Measurements from ENCODE around the gene BCL2L15. TPM values are rescaled to one million over a fixed set of nuclear protein-coding genes. Genes with fewer than 3 reads are reported as not detected.

Gene BCL2L15
- total RNA-seq (2021; ENCODE audit: unreplicated experiment) (0.10 TPM), Bru-seq, nascent RNA (percentile 32 among the genes with signal in this experiment), BruChase-seq, experiment 1, labeled RNA remaining after a 2-hour chase (percentile 42 among the genes with signal in this experiment), BruChase-seq, experiment 2, labeled RNA remaining after a 6-hour chase (percentile 33 among the genes with signal in this experiment)
- not detected for polyA plus RNA-seq (2012; ENCODE audit: insufficient read length)
- long read RNA-seq, result 0 reads

- no TSS peak for BruUV-seq (replicated peaks)
- H3K4me1 ChIP-seq (ENCODE audit: control insufficient read depth, insufficient read depth, low read length), result no peaks in the 10 kb centered on the region
- ChIA-PET POLR2A (no interaction called here), CTCF (no interaction called here)
- in situ Hi-C loops (cut with HindIII; ENCODE audit: low pct_unique_long_range_greater_than_20kb, low sequenced_read_pairs), result no loop called here
- TF ChIP-seq REST (IDR thresholded peaks at IDR 0.05; ENCODE audit: insufficient read depth in 1 of 2, low read depth in 2 of 2, low read length in 1 of 2), result no peak
- no peak for TF ChIP-seq TCF7L2 (IDR thresholded peaks at IDR 0.05; ENCODE audit: low read depth, low read length)
- no peak for TF ChIP-seq POLR2AphosphoS5 (IDR thresholded peaks at IDR 0.05; ENCODE audit: low read depth, low read length)
- no peak for TF ChIP-seq SIN3A (IDR thresholded peaks at IDR 0.05; ENCODE audit: borderline replicate concordance, insufficient read depth, low read depth, low read length)
- no peak for TF ChIP-seq CTCF (IDR thresholded peaks at IDR 0.05)
- intact Hi-C loops (cut with micrococcal nuclease; ENCODE audit: unreplicated experiment), result no loop called here
- no peaks in the 10 kb centered on the region for H3K9me3 ChIP-seq (ENCODE audit: control insufficient read depth, insufficient read depth, low read depth, low read length)
- ATAC-seq, result no peak
- DNase-seq (ENCODE audit: low read depth, low spot score), result no peak
- H3K4me3 ChIP-seq (ENCODE audit: low read depth in 2 of 2, low read length in 2 of 2), result no peak within 1 kb of the TSS
- H3K27me3 ChIP-seq (ENCODE audit: control insufficient read depth, insufficient read depth, low read length), result no peaks in the 10 kb centered on the region
- no peaks in the 10 kb centered on the region for H3K36me3 ChIP-seq (ENCODE audit: control insufficient read depth, insufficient read depth, low read length)
- H3K27ac ChIP-seq (ENCODE audit: low read length), result no peak within 1 kb of the TSS
Observed at GRCh38 chr1:113887402-113888175, at the start of gene BCL2L15. Gene BCL2L15, minus strand, starts transcription at chr1:113887581. Its CDS starts 206 bp downstream, at chr1:113887375.

- no peak for ATAC-seq
- no TSS peak for BruUV-seq (replicated peaks)
- in situ Hi-C loops (cut with HindIII; ENCODE audit: low pct_unique_long_range_greater_than_20kb, low sequenced_read_pairs), result no loop called here
Observed at GRCh38 chr1:113937146-113937545, 49.8 kb upstream of the BCL2L15 start.

More at GRCh38 chr1:113937146-113937545, 49.8 kb upstream of the BCL2L15 start:
- no peaks in the 10 kb centered on the region for H3K36me3 ChIP-seq (ENCODE audit: control insufficient read depth, insufficient read depth, low read length)
- no peak overlapping the region for H3K27ac ChIP-seq (ENCODE audit: low read length)
- POLR2A ChIA-PET, result no interaction called here
- H3K4me1 ChIP-seq (ENCODE audit: control insufficient read depth, insufficient read depth, low read length), result no peaks in the 10 kb centered on the region
- intact Hi-C loops (cut with micrococcal nuclease; ENCODE audit: unreplicated experiment), result no loop called here
- no peaks in the 10 kb centered on the region for H3K27me3 ChIP-seq (ENCODE audit: control insufficient read depth, insufficient read depth, low read length)
- H3K4me3 ChIP-seq (ENCODE audit: low read depth in 2 of 2, low read length in 2 of 2), result no peak overlapping the region
- H3K9me3 ChIP-seq (ENCODE audit: control insufficient read depth, insufficient read depth, low read depth, low read length), result no peaks in the 10 kb centered on the region
- CTCF ChIA-PET, result no interaction called here
- TF ChIP-seq CTCF (IDR thresholded peaks at IDR 0.05) (no peak), TCF7L2 (IDR thresholded peaks at IDR 0.05; ENCODE audit: low read depth, low read length) (no peak), SIN3A (IDR thresholded peaks at IDR 0.05; ENCODE audit: borderline replicate concordance, insufficient read depth, low read depth, low read length) (no peak), POLR2AphosphoS5 (IDR thresholded peaks at IDR 0.05; ENCODE audit: low read depth, low read length) (no peak), REST (IDR thresholded peaks at IDR 0.05; ENCODE audit: insufficient read depth in 1 of 2, low read depth in 2 of 2, low read length in 1 of 2) (no peak)
- DNase-seq (ENCODE audit: low read depth, low spot score), result no peak

All from Panc1 (cell line).